ENCODE measurements around the gene RASGRP4.

The RASGRP4 gene

DNA sequence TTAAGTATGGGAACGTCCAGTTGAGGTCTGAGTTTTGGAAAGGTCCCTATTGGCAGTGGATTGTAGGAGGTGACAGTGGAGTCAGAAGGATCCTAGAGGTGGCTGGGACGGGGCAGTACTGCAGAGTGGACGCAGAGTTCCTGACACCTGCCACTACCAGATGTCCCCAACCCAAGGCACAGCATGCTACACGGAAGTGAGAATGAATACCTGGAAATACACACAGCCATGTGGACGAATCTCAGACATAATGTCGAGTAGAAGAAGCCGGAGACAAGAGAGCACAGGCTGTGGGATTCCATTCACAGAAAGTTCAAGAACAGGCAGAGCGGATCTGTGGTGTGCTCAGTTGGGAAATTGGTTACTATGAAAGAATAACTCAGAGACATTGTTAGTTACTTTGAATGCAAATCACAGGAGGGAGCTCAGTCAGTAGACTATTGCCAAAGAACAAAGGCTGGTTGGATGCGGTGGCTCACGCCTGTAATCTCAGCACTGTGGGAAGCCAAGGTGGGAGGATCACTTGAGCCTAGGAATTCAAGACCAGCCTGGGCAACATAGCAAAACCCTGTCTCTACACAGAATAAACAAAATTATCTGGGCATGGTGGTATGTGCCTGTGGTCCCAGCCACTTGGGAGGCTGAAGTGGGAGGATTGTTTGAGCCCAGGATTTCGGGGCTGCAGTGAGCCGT is 44.9 kb upstream of the RASGRP4 start:
- H3K4me3 ChIP-seq (replicated peaks; ENCODE audit: insufficient read depth, low read length), result no peak overlapping the region
- no peak overlapping the region for H3K27ac ChIP-seq (replicated peaks)
- no peak for DNase-seq (ENCODE audit: low read depth in 1 of 2, low spot score in 1 of 2)
- no peak for TF ChIP-seq REST (IDR thresholded peaks at IDR 0.05; ENCODE audit: insufficient replicate concordance, low read depth)
- no peak for TF ChIP-seq SPI1 (IDR thresholded peaks at IDR 0.05; ENCODE audit: borderline replicate concordance, low read depth)
- no peak for TF ChIP-seq CTCF (IDR thresholded peaks at IDR 0.05; ENCODE audit: insufficient read depth, low read length)
- TF ChIP-seq GABPA (IDR thresholded peaks at IDR 0.05; ENCODE audit: low read depth), result no peak
- no peak for TF ChIP-seq POLR2AphosphoS5 (IDR thresholded peaks at IDR 0.05; ENCODE audit: low read depth)
- no peaks in the 10 kb centered on the region for H3K27me3 ChIP-seq (ENCODE audit: insufficient read depth, poor library complexity, severe bottlenecking)

DNA sequence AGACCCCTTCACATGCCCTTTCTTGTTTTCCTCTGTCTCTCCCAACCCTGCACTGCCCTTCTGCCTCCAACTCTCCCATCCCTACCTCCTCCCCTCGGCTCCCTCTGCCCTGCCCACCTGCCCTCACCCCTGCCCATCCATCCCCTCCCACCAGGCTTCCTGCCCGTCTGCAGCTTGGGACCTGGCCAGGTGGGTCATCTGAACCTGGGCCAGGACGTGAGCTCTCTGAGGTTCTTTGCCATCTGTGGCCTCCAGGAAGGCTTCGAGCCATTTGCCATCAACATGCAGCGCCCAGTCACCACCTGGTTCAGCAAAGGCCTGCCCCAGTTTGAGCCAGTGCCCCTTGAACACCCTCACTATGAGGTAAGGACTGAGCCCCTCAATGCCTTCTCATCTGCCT is 43.1 kb upstream of the RASGRP4 start:
- no peak for DNase-seq (ENCODE audit: low read depth in 1 of 2, low spot score in 1 of 2)
- Histone ChIP-seq H3K4me3 (replicated peaks; ENCODE audit: insufficient read depth, low read length) (no peak overlapping the region), H3K27ac (replicated peaks) (no peak overlapping the region), H3K27me3 (ENCODE audit: insufficient read depth, poor library complexity, severe bottlenecking) (no peaks in the 10 kb centered on the region)
- TF ChIP-seq REST (IDR thresholded peaks at IDR 0.05; ENCODE audit: insufficient replicate concordance, low read depth), result no peak
- TF ChIP-seq POLR2AphosphoS5 (IDR thresholded peaks at IDR 0.05; ENCODE audit: low read depth), result no peak
- TF ChIP-seq CTCF (IDR thresholded peaks at IDR 0.05; ENCODE audit: insufficient read depth, low read length), result no peak
- no peak for TF ChIP-seq SPI1 (IDR thresholded peaks at IDR 0.05; ENCODE audit: borderline replicate concordance, low read depth)
- no peak for TF ChIP-seq GABPA (IDR thresholded peaks at IDR 0.05; ENCODE audit: low read depth)

DNA sequence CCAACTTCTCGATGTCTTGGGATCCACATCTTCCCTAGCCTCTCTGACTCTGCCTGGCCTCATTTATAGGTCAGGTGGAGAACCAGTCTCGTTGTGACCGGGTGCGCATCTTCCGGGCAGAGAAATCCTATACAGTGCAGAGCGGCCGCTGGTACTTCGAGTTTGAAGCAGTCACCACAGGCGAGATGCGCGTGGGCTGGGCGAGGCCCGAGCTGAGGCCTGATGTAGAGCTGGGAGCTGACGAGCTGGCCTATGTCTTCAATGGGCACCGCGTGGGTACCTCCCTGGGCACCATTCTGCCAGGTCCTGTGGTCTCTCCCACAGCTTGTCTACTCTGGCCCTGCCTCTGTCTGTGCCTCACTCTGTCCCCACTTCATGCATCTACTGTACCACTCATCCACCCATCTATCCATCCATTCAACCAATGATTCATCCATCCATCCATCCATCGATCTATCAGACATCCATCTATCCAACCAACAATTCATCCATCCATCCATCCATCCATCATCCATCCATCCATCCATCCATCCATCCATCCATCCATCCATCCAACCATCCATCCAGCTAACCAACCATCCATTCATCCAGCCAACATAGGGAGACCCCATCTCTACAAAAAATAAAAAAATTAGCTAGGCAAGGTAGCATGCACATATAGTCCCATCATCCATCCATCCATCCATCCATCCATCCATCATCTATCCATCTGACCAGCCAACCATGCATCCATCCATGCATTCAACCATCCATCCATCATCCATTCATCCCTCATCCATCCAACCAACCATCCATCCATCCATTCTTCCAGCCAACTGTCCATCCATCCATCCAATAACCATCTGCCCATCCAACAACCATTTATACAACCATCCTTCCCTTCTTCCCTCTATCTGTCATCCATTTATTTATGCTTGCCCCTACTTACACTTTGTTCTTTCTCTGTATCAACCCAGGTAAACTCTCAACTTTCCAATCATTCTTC is 41.8 kb upstream of the RASGRP4 start:
- DNase-seq (ENCODE audit: low read depth in 1 of 2, low spot score in 1 of 2), result no peak
- TF ChIP-seq GABPA (IDR thresholded peaks at IDR 0.05; ENCODE audit: low read depth), result no peak
- TF ChIP-seq REST (IDR thresholded peaks at IDR 0.05; ENCODE audit: insufficient replicate concordance, low read depth), result no peak
- no peak for TF ChIP-seq POLR2AphosphoS5 (IDR thresholded peaks at IDR 0.05; ENCODE audit: low read depth)
- no peak for TF ChIP-seq CTCF (IDR thresholded peaks at IDR 0.05; ENCODE audit: insufficient read depth, low read length)
- H3K27ac ChIP-seq (replicated peaks), result no peak overlapping the region

More for the DNA sequence above, 41.8 kb upstream of the RASGRP4 start:
- no peaks in the 10 kb centered on the region for H3K27me3 ChIP-seq (ENCODE audit: insufficient read depth, poor library complexity, severe bottlenecking)
- H3K4me3 ChIP-seq (replicated peaks; ENCODE audit: insufficient read depth, low read length), result no peak overlapping the region
